GM18907 (cell line): ENCODE data around the gene IKBKE.
A peak's percentile ranks its signal among the peaks of the same experiment; 100 is the strongest.

Experiments
- ATAC-seq: cut with Tn5 transposase; IDR thresholded peaks from one replicate; pipeline ENCODE4 v1.9.1; 2021; ENCODE audit warnings: mild to moderate bottlenecking, moderate library complexity; ENCODE audit not compliant: unreplicated experiment

The IKBKE gene

DNA sequence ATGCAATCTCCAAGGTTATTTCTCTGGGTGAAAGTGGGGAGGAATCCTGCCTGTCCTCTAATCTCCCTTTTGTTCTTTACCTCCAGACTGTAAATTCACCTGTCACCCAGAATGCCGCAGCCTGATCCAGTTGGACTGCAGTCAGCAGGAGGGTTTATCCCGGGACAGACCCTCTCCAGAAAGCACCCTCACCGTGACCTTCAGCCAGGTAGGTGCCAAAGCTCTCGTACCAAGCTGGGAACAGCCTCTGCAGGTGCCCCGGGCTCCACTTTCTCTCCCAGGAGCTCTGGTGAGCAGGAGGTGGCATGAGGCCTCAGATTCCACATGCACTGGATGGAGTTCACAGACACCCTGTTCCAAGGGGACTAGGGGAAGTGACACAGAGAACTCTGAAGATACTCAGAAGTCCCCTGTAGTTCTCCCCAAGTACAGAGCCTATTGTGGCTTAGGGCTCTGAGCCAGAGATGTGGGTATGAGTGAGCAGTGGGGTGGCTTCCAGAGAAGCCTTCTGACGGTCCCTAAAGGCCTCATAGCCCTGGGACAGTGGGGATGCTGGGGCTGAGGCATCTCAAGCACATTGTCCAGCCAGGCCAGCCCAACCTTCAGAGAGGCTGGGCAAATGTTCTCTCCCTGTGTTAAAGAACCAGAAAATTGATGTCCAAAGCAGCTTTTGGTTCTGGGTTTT, 68.0 kb downstream of the IKBKE start:
- no peak for ATAC-seq

DNA sequence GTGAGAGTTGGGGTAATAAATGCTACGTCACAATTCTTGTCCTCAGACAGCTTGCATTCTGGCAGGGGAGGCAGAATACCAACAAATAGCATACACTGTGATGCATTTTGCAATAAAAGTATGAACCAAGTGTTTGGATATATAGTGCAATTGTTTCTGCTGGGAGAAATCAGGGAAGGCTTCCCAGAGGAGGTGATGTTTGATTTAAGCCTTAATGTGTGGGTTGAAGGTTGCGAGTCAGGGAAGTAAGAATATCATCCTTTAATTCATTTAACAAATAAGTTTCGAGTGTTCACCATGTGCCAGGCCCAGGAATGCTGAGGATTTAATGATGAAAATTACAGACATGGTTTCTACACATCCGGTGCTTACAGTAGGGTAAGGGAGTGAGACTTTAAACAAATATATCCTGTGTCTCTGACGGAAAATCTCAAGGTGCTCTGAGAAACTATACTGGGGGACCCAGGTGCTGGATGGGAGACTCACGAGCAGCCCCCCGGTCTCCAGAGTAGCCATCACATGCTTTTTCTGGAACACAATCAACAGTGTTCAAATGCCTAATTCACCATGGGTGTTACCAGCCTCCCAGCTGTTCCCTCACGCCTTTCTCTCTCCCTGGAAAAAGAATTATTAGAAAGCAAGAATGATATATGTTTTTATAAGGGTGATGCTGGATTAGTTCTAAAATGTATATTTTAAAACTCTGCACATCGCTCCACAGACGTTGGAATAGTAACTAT, 68.8 kb downstream of the IKBKE start:
- ATAC-seq: no peak

DNA sequence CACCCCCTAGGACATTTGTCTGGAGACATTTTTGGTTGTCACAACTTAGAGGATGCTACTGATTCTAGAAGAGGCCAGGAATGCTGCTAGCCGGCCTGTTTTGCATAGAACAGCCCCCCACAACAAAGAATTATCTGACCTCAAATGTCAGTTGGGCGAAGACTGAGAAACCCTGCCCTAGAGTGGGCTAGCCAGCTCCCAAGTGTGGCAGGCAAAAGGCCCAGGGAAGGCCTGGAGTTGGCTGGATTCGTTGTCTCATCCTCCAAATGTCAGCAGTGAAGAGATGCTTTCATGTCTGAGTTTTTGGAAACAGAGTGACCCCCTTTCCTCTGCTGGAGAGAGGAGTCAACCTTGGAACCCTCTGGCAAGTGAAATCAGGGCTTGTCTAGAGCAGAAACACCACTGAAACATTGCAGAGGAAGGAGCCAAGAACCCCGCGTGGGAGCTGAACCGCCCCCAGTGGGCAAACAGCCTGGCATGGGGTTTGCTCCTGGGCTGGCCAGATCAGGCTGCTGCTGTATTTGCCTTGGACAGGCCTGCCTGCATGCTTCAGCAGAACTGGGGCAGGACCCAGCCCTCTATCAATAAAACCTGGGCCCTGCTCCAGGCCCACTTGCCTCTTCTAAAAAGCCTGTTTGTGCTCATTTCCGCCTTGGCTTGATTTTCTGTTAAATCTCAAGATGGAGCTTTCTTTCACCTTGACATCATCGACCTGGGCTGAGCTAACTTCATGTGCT, 69.9 kb downstream of the IKBKE start:
- ATAC-seq: no peak

DNA sequence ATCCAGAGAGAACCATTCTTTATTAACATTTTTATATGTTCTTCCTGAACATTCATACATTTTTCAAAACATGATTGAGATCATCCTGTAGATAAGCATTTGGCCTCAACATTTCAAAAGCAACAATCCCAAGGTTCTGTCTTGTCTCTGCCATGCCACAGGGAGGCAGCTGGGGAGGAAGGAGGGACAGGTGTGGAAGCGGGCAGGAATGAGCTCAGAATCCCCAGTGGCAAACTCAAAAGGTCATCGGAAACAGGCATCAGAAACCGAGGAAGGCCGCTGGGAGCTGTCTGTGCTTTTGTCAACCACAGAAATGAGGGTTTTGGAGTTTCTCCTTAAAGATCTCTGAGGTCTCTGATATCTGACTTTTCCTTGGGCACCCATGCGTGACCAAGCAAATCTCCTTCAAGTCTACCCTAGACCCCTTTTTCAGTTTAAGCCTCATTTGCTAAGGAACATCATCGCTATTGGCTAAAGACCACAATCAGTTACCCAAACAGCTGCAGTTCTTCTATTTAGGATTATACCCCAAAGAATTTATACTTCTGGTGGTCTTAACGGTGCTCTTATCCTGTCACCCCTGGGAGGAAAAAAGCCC, 71.1 kb downstream of the IKBKE start:
- no peak for ATAC-seq

GRCh38 chr1:206544562-206545257, 74.4 kb downstream of the IKBKE start:
- ATAC-seq: peak; percentile 52

GRCh38 chr1:206545351-206545750, 75.1 kb downstream of the IKBKE start:
- no peak for ATAC-seq
